CD4-positive, alpha-beta T cell treated with Interleukin-15 for 1 hour (primary cell): ENCODE measurements around the gene BTBD9.

ENCODE experiments used
- DNase-seq: peaks from one replicate; pipeline ENCODE4 v3.0.0-alpha.2; 2020

BTBD9 gene

DNA sequence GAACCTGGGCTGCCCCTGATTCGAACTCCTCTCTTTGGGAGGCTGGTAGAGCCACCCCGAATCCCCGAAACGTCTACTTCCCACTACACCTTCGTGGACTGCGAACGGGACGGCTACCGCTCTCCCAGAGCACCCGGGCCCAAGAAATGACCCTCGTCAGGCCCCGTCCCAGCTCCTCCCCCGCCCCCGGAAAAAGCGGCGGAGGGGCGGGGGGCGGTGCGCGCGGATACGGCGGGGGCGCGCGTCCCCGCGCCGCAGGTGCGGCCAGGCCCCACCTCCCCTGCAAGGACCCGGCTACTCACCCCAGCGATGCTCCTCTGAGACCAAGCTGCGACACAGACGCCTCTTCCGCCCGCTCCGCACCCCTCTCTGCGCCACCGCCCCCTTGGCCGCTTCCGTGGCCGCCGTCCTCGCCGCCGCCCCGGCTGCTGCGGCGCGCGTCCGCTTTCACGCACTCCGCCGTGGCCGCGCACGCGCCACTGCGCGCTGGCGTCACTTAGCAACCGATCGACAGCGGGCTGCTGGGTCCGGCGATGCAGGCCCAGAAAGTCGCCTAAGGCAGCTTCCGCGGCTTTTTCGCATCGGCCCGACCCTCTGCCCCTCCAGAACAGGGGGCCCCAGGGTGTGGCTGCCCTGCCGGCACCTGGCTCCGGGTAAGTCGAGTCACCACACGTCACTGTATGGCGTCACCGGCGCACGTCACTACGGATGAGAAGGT, at the start of gene BTBD9:
TSS of gene BTBD9 (minus strand) at position 432 of the 718 bp plus-strand sequence.
- DNase-seq = peak; percentile 89

DNA sequence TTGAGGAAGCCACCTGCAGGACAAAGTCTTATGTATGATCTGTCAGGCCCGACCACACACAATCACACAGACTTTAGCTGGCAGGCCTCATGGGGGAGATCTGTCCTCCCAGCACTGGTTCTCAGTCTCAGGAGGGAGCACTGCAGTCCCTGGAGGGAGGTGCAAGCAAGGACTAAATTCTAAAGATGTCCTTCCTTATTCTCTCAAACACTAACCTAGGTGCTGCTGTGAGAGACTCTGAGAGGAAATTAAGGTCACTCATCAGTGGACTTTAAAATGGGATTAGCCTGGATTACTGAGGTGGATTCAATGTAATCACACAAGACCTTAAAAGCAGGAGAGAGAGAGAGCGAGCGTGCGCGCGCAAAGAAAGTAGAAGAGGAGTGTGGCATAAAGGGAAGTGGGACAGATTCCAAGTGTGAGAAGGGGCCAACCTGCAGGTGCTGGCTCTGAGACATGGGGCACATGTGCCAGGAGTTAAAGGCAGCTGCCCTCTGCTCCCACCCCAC, 48.9 kb upstream of the BTBD9 start:
- no peak for DNase-seq

DNA sequence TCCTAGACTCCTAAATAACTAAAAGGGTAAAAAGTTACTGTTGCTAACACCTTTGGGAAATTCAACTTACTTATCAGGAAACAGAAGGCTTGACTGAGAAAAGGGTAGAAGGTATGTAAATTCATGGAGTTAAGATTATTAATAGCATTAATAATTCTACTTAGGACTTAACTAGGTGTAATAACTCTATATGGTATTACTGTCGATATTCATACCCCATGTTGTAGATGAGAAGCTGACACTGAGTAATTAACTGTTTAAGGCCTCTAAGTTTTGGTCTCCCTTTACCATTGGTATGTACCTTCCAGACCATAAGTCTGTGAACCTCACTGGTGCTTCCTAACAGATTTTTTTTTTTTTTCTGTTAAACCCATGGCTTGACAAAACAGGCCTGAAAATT, 47.8 kb upstream of the BTBD9 start:
- DNase-seq = no peak

DNA sequence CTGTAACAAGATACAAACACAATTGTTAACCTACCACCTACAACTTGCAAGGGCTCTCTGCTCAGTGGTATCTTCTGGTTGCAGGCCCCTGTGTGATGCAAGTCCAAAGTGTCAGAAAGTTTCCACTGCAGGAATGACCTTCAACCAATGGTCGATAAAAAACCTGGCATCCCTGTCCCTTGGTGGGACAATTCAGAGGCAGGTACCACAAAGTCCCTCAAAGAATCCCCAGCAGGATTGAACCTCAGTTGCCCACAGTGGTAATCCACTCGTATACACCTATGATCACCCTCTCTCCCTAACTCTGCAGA, 47.3 kb upstream of the BTBD9 start:
- DNase-seq = no peak

DNA sequence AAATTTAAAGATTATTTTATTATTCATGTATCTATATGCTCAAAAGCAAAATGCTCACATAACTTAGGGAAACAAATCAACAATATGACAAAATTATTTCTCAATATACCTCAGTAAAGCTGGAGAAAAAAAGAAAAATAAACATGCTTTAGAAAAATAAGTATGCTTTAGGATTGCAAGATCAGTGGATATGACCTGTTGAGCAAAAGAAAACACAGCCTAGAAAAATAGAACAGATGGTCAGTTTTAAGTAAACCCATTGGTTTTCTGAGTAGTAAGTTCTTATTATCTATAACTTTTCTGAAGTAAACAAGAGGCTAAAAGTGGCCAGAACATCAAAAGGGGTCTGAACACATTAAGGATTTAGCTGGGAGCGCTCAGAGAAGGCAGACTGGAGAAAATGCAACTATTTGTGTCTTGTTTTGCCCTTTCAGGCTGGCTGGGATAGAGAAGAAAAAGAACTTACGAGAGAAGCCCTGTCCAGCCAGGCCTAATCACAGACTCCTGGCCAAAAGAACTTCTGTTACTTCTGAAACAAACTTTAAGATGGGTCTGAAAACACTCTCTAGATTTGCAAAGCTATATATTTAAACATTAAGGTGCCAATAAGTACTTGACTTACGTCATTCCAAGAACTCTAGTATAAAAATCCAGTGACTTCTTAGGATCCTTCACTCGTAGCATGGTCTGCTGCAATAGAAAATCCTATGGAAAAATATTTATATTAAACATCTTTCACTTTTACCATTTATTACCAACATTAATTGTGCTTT, 46.7 kb upstream of the BTBD9 start:
- DNase-seq = no peak

DNA sequence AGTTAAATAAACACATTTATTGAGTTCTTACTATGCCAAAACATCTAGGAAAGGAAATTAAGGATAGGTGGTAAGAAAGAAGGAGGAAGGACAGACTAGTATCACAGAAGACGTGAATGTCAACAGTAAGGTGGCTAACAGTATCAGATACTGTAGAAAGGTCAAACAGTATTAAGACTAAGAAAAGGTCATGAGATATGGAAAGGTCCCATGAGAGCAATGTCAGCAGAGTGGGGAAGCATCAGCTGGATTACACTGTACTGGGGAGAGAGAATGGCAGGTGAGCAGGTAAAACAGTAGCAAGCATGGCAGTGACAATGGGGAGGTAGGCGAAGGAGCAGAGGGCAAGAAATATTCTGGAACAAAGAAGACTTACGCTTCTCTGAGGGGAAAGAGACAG, 45.2 kb upstream of the BTBD9 start:
- DNase-seq = no peak

DNA sequence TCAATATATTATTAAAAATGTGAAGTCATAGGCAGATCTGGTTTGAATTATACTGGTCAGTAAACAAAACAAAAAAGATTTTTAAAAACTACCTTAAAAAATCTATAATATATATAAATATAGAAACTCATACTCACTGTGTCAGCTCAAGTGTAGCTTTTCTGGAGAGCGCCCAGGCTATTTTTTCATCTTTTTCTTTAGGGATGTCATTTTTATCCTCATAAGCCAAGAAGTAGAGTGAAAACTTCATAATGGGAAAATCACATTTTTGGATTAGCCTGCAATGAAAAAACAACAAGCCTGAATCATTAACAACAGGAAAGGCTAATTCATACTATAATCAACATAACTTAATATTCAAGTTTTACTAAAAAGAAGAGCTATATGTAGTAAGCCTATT, 44.5 kb upstream of the BTBD9 start:
- no peak for DNase-seq

DNA sequence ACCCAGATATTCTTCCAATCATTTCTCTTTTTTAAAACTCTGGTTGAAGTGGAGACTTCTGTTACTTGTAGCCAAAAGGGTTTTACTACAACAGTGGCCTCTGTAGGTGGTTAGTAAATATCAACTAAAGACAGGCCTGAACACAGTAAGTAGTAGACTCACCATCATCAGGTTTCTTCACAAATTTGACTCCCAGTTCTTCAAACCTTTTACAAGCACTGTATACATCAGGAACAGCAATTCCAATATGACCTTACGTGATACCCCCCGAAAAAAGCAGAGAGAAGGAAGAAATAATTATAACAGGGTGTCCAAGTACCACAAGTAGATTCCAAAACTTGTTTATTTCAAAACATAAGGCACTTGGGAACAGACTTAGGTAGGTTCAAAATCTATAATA, 42.1 kb upstream of the BTBD9 start:
- DNase-seq = no peak

DNA sequence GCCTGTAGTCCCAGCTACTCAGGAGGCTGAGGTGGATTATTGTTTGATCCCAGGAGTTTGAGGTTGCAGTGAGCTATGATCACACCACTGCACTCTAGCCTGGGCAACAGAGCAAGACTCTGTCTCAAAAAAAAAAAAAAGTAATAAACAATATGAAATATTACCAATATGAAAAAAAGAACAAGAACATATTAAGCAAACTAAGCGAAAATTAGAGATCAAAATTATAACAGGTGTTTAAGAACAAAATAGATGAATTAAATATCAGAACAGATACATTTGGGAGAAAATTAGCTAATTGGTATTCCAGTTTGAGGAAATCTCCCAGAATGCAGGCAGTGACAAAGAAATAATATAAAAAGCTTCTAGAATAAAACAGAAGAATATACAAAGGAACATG, 39.9 kb upstream of the BTBD9 start:
- DNase-seq = no peak

DNA sequence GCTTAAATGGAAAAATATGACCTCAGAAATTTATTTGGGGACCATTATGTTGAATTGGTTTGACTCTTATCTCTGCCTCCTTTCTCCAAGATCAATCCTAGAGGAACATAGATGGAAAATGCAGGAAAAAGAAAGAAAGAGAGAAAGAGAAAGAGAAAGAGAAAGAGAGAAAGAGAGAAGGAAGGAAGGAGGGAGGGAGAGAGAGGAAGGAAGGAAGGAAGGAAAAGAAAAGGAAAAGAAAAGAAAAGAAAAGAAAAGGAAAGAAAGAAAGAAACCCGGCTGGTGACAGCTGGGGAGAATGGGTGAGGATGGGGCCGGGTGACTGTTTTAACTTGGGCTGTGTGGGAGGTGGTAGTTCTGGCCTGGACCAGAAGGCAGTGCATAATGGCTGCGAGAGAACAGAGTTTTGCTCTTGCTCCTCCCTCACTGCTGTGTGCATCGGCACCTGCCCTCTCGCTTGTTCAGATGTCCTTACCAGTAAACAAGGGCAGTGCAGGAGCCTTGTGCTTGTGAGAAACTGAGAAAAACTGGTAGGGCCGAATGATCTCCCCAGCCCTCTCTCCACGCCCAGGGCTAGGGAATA, 38.5 kb upstream of the BTBD9 start:
- DNase-seq = no peak

DNA sequence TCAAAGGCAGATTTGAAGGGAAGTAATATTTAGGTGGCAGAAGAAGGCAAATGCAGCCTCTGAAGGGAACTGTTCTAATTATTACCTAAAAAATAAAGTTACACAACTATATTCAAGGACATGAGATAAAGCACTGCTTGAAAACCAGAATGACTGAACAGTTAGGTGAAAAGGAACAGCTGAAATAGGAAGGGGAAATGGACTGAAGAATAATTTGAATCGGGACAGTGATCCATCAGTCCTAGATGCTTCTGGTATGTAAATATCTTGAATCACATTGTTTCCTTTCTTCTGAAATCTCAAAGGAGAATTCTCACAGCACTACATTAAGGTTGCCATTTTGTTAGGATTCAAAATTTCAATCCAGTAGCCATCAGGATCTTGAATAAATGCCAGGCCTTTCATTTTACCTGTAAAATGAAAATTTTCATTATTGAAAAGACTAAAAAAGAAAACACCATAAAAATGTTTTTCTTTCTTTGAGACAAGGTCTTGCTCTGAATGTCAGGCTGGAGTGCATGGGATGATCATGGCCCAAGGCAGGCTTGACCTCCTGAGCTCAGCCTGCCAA, 37.3 kb upstream of the BTBD9 start:
- no peak for DNase-seq

DNA sequence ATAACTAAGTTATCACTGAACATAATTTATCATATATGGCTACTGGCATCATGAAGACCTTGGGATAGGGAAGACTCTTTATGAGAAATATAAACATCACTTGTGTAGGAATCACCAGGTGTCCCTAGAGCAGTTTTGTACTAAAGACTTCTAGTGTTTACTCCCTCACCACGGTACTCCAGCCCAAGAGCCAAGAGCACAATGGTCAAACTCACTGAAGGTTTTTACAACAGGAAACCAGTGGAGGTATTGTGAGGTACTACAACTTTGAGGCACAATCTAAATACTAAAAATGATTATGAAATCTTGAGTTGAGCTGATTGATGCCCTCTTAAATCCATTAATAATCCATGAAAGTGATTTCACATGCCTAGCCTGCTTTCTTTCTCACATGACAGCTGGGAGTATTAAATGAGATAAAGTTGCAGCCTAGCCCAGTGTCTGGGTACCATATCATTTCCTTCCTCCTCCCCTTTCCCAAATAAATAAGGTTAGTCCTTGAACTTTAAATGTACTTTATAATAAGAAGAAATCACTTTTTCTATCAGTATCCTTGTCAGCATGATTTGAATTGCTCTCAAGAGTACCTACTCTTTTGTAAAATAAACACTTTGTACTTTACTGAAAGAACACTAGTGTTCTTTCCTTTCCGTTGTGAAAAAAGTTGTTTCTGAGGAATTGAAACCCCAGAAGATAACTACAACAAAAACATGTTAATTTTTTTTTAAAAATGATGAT, 36.7 kb upstream of the BTBD9 start:
- DNase-seq = no peak

DNA sequence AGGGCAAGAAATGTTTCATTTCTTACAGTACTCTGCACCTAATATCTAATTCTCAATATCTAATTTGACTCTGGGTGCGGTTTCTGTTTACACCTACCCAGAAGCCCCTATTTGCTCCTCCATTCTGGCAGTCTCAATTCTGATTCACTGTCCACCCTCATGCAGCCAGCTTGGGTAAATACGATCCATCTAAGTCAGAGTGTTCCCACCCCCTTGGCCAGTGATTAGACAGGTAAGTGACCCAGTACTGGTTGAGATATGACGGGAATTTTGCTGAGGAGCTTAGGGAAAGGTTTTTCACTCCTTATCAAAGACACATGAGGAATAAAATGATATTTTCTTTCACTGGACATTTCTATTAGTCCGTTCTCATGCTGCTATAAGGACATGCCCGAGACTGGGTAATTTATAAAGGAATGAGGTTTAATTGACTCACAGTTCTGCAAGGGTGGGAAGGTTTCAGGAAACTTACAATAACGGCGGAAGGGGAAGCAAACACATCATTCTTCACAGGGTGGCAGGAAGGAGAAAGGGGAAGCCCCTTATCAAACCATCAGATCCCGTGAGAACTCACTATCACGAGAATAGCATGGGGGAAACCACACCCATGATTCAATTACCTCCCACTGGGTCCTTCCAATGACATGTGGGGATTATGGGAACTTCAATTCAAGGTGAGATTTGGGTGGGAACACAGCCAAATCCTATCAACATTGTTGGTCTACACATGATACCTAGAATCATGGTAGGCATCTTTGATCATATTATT, 33.9 kb upstream of the BTBD9 start:
- no peak for DNase-seq

DNA sequence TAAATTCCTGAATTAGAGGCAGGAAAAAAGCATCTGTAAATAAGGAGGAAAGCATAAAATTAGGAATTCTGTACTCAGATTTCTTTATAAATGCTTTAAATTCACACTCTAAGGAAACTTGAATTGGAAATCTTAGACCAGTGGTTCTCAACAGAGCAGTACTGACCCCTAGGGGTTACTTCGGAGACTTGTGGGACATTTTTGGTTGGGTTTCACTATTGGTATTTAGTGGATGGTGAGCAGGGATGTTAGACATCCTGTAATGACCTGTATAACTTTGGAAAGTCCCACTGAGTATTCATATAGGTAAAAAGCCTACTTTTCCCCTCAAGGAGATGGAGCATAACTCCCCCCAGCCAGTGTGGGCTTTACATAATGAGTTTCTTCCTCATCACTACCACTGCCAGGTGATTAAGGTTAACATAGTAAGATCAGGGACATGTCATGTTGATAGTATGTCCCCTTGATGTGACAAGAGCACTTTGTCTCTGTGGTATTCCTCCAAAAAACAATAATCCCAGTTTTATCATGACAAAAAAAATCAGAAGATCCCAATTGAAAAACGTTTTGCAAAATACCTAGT, 32.2 kb upstream of the BTBD9 start:
- DNase-seq = no peak

DNA sequence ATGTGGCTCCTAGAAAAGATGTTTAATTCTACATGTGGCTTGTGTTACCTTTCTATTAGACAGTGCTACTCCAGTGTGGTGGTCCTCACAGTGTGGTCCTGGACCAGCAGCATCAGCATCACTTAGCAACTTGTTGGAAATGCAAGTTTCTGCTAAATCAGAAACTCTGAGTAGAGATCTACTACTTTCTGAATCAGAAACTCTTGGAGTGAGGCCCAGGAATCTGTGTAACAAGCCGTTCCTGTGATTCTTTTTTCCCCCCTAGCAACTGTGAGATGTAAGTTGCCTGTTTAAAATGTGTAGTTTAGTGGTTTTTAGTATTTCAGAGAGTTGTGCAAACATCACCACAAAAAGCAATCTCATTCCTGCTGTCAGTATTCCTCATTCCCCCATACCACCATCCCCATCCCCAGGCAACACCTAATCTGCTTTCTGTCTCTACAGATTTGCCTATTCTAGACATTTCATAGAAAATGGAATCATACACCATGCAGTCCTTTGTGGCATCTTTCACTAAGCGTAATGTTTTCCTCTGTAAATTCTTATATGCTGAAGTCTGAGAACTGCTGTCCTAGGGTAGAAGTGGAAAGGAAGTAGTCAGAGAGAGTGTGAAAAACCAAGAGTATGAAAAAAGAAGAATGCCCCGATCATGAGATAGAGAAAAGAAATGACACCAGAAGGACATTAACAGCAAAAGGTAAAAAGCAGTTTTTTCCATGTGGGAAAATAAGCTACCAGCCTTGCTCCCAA, 18.9 kb upstream of the BTBD9 start:
- no peak for DNase-seq

DNA sequence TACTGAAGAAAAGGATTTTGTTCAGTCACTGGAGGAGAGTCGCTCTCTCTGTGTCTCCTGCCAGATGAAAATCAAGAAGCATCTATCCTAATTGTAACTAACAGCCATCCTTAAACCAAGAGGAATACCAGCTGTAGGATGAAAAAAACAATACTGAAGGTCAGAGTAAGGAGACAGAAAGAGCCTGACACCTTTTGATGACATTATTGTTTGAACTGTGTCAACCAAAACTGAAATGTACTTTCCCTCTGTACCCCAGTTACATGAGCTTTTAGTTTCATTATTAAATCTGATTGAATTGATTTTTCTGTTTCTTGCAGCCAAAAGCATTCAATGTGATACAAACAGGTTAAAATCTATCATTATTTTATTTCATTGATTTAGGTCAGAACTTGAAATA, 17.2 kb upstream of the BTBD9 start:
- DNase-seq = no peak

DNA sequence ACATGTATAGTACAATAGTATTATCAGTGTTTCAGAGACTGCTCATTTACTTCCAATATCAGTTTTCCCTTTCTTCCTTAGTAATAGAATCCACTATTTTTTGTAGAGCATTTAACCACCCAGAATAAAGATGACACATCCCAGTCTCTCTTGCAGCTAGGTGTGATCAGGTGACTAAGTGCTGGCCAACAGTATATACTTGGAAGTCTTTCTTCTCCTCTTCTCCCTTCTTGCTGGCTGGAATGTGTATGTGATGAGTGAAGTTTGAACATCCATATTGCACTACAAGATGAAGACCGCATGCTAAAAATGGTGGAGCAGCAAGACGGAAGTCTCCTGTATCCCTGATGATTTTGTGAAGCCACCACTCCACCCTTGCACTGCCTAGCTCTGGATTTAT, 14.5 kb upstream of the BTBD9 start:
- DNase-seq = no peak

DNA sequence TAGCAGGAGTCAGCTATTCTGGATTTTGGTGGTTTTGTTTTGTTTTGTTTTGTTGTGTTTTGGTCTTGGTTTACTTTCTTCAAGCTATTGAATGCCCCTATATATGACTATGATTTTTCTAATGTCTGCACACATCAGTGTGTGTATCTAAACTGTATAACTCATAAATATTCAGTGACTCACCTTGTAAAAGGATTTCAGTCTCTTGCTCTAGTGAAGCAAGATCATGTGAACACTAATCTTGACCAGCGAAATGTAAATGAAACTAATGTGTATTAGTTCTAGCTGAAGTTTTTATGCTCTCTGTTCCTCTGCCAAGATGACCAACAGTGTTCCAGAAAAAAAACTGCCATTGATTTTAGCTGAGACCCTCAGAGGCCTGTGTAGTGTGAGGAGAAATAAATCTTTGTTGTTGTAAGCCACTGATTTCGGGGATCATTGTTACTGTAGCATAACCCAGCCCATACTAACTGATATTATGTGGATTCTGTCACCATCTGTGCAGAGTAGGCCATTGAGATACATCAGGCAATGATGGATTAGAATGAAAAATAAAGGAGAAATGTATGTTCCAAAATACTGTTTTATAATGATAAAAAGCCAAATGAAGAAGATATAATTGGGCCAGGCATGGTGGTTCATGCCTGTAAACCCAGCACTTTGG, 11.5 kb upstream of the BTBD9 start:
- DNase-seq = no peak

DNA sequence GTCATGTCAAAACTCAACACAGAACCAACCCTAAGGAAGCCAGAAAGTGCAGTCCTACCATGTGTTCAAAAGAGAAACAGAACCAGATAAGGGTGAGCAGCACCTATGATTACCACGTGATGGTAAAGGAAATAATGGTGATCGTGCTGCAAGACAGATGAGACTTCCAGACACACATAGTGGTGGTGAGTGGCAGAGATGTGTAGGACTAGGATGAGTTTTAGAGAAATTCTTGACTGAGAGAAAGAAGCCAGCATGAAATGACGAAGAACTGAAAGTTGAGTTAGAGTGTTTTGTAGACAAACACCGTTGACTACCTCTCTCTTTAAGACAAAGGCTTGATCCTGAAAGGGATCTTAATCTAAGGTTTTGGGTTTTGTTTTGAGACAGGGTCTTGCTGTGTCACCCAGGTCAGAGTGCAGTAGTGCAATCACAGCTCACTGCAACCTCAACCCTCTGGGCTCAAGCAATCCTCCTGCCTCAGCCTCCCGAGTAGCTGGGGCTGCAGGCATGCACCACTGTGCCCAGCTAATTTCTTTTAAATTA, 10.6 kb upstream of the BTBD9 start:
- no peak for DNase-seq

DNA sequence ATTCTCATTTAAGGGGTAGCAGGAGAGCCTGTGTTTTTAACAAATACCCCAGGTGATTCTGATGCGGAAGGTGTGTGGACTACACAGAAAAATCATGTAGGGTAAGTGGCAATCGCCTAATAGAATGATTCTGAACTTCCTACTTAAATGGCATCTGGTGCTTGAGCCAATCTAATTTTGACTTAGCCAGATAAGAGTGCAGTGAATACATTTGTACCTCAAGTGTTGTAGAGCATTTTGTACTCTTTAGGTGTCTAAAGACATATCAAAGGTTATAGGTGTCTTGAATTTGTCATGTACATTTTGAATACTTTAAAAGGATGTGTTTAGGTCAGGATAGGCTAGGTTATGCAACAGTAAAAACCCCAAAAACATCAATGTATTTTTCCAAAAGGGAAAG, 10.0 kb upstream of the BTBD9 start:
- no peak for DNase-seq
